ENCODE measurements around the gene MBTPS2. TPM values are rescaled to one million over a fixed set of nuclear protein-coding genes. Genes with fewer than 3 reads are reported as not detected.

Gene MBTPS2
- total and polyA plus RNA-seq, 8 donors: 1.2 to 20.2 (median 2.1) TPM; not detected in 1

- 36 to 50% (median 46%) methylated on average over 6 of the region's 6 CpGs for WGBS, 5 donors
- DNase-seq: peak in 1 of 2 donors; percentile 63
- H3K27me3 ChIP-seq: no peaks in the 10 kb centered on the region
- H3K4me3 ChIP-seq: no peak overlapping the region
- intact Hi-C loops (cut with DNase I; ENCODE audit: low total_unique reads): no loop called here
- H3K27ac ChIP-seq: peak overlapping the region in 3 of 5 donors; percentile 20 to 35 (median 33)
- no peaks in the 10 kb centered on the region for H3K36me3 ChIP-seq
- no peaks in the 10 kb centered on the region for H3K4me1 ChIP-seq
- TF ChIP-seq EP300 (IDR thresholded peaks at IDR 0.05) (no peak), CTCF (IDR thresholded peaks at IDR 0.05) (no peak), POLR2A (IDR thresholded peaks at IDR 0.05) (no peak), POLR2AphosphoS5 (IDR thresholded peaks at IDR 0.05) (no peak)
- no peaks in the 10 kb centered on the region for H3K9me3 ChIP-seq
Measured at GRCh38 chrX:21926527-21927278, 87.3 kb downstream of the MBTPS2 start.

- Histone ChIP-seq H3K36me3 (no peaks in the 10 kb centered on the region), H3K27me3 (no peaks in the 10 kb centered on the region), H3K9me3 (no peaks in the 10 kb centered on the region), H3K27ac (no peak overlapping the region), H3K4me3 (no peak overlapping the region), H3K4me1 (no peaks in the 10 kb centered on the region)
- DNase-seq: no peak
- 76 to 96% (median 85%) methylated on average over 4 of the region's 4 CpGs for WGBS, 5 donors
- TF ChIP-seq POLR2A (IDR thresholded peaks at IDR 0.05) (no peak), EP300 (IDR thresholded peaks at IDR 0.05) (no peak)
- intact Hi-C loops (cut with DNase I; ENCODE audit: low total_unique reads): no loop called here
Measured at GRCh38 chrX:21929209-21929608, 89.8 kb downstream of the MBTPS2 start.

GRCh38 chrX:21930986-21931385 is 91.6 kb downstream of the MBTPS2 start:
- DNase-seq: no peak
- intact Hi-C loops (cut with DNase I; ENCODE audit: low total_unique reads): no loop called here

GRCh38 chrX:21932292-21933002 is 93.0 kb downstream of the MBTPS2 start:
- WGBS, 5 donors: 65 to 75% (median 70%) methylated on average over 11 of the region's 11 CpGs
- Histone ChIP-seq H3K4me1 (no peaks in the 10 kb centered on the region), H3K9me3 (no peaks in the 10 kb centered on the region), H3K27me3 (no peaks in the 10 kb centered on the region), H3K4me3 (no peak overlapping the region), H3K36me3 (no peaks in the 10 kb centered on the region), H3K27ac (peak overlapping the region in 1 of 5 donors; percentile 39)
- TF ChIP-seq EP300 (IDR thresholded peaks at IDR 0.05) (no peak), POLR2AphosphoS5 (IDR thresholded peaks at IDR 0.05) (peak in 1 of 3 donors; percentile 29)
- intact Hi-C loops (cut with DNase I; ENCODE audit: low total_unique reads): no loop called here
- DNase-seq: no peak

More at GRCh38 chrX:21930986-21931385, 91.6 kb downstream of the MBTPS2 start:
- no peaks in the 10 kb centered on the region for H3K27me3 ChIP-seq
- no peak overlapping the region for H3K27ac ChIP-seq
- H3K4me3 ChIP-seq: no peak overlapping the region
- TF ChIP-seq POLR2AphosphoS5 (IDR thresholded peaks at IDR 0.05) (no peak), EP300 (IDR thresholded peaks at IDR 0.05) (no peak), CTCF (IDR thresholded peaks at IDR 0.05) (no peak), POLR2A (IDR thresholded peaks at IDR 0.05) (no peak)
- WGBS, 5 donors: 89 to 100% (median 92%) methylated on average over 1 of the region's 1 CpG
- H3K9me3 ChIP-seq: no peaks in the 10 kb centered on the region
- H3K4me1 ChIP-seq: no peaks in the 10 kb centered on the region
- no peaks in the 10 kb centered on the region for H3K36me3 ChIP-seq

- Histone ChIP-seq H3K27ac (no peak overlapping the region), H3K4me3 (no peak overlapping the region), H3K9me3 (no peaks in the 10 kb centered on the region), H3K36me3 (no peaks in the 10 kb centered on the region), H3K27me3 (no peaks in the 10 kb centered on the region), H3K4me1 (no peaks in the 10 kb centered on the region)
- DNase-seq: no peak
- intact Hi-C loops (cut with DNase I; ENCODE audit: low total_unique reads): no loop called here
- WGBS, 5 donors: 68 to 90% (median 82%) methylated on average over 3 to 7 of the region's 7 CpGs
- TF ChIP-seq EP300 (IDR thresholded peaks at IDR 0.05) (no peak), CTCF (IDR thresholded peaks at IDR 0.05) (no peak), POLR2A (IDR thresholded peaks at IDR 0.05) (no peak), POLR2AphosphoS5 (IDR thresholded peaks at IDR 0.05) (no peak)
Measured at GRCh38 chrX:21933077-21933476, 93.7 kb downstream of the MBTPS2 start.

All from stomach (tissue), 9 donors.